ENCODE measurements around the gene LGR6. TPM values are rescaled to one million over a fixed set of nuclear protein-coding genes. Genes with fewer than 3 reads are reported as not detected.
"Not testable (repeated sequence)": the region's sequence is repeated elsewhere in the genome, so short reads cannot be mapped to it uniquely, and the experiment has no call there.

The LGR6 gene, protein sequence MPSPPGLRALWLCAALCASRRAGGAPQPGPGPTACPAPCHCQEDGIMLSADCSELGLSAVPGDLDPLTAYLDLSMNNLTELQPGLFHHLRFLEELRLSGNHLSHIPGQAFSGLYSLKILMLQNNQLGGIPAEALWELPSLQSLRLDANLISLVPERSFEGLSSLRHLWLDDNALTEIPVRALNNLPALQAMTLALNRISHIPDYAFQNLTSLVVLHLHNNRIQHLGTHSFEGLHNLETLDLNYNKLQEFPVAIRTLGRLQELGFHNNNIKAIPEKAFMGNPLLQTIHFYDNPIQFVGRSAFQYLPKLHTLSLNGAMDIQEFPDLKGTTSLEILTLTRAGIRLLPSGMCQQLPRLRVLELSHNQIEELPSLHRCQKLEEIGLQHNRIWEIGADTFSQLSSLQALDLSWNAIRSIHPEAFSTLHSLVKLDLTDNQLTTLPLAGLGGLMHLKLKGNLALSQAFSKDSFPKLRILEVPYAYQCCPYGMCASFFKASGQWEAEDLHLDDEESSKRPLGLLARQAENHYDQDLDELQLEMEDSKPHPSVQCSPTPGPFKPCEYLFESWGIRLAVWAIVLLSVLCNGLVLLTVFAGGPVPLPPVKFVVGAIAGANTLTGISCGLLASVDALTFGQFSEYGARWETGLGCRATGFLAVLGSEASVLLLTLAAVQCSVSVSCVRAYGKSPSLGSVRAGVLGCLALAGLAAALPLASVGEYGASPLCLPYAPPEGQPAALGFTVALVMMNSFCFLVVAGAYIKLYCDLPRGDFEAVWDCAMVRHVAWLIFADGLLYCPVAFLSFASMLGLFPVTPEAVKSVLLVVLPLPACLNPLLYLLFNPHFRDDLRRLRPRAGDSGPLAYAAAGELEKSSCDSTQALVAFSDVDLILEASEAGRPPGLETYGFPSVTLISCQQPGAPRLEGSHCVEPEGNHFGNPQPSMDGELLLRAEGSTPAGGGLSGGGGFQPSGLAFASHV
- total RNA-seq = 0.52 TPM

DNA sequence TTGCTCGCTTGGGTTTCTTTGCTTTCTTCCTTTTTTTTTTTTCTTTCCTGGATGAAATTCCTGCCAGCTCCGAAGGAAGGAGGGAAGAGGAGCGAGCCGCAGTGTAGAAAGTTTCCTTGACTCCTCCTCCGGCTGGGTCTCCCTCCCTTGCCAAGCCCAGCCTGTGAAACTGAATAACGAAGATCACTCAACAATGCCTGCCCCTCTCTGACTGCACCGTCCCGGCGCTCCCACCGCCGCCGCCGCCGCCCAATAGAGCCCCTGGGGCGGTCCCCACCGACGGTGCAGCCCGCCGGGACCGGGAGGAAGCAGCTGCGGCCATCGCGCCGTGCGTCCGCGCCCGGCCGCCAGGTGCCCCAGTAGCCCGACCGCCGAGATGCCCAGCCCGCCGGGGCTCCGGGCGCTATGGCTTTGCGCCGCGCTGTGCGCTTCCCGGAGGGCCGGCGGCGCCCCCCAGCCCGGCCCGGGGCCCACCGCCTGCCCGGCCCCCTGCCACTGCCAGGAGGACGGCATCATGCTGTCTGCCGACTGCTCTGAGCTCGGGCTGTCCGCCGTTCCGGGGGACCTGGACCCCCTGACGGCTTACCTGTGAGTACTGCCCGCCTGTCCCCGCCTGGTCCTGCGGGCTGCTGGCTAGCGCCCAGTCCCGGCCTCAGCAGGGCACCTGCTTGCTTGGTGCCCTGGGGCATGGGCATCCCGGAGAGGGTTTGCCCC, at the start of gene LGR6:
Gene LGR6, plus strand, starts transcription at position 186 of the 714 bp plus-strand sequence. Its CDS starts 191 bp downstream, at position 377.
- no peak within 1 kb of the TSS for H3K27ac ChIP-seq (ENCODE audit: low read depth, low read length)
- no peaks in the 10 kb centered on the region for H3K9me3 ChIP-seq (ENCODE audit: control insufficient read depth in 3 of 3, low read length in 3 of 3)
- H3K4me1 ChIP-seq (ENCODE audit: control insufficient read depth in 3 of 3, insufficient read depth in 3 of 3, low read length in 3 of 3) = peaks cover 3 to 5% (median 5%) of the 10 kb centered on the region in 3 donors
- no peak within 1 kb of the TSS for H3K4me3 ChIP-seq (ENCODE audit: low read length in 3 of 3)
- no peaks in the 10 kb centered on the region for H3K36me3 ChIP-seq (ENCODE audit: control insufficient read depth in 3 of 3, insufficient read depth in 3 of 3, low read length in 3 of 3)
- H3K27me3 ChIP-seq (ENCODE audit: control insufficient read depth in 3 of 3, insufficient read depth in 3 of 3, low read length in 3 of 3) = peaks cover 13 to 29% (median 27%) of the 10 kb centered on the region in 3 donors
- H3K9ac ChIP-seq (ENCODE audit: low read depth in 1 of 3, low read length in 3 of 3) = no peak within 1 kb of the TSS

- Histone ChIP-seq H3K36me3 (ENCODE audit: control insufficient read depth in 3 of 3, insufficient read depth in 3 of 3, low read length in 3 of 3) (peaks cover 0 to 5% (median 0%) of the 10 kb centered on the region in 3 donors), H3K9ac (ENCODE audit: low read depth in 1 of 3, low read length in 3 of 3) (peak within 1 kb of the TSS; percentile 91 to 93 (median 92)), H3K4me3 (ENCODE audit: low read length in 3 of 3) (peak within 1 kb of the TSS; percentile 71 to 90 (median 85)), H3K27me3 (ENCODE audit: control insufficient read depth in 3 of 3, insufficient read depth in 3 of 3, low read length in 3 of 3) (no peaks in the 10 kb centered on the region), H3K27ac (ENCODE audit: low read depth, low read length) (peak within 1 kb of the TSS; percentile 86), H3K4me1 (ENCODE audit: control insufficient read depth in 3 of 3, insufficient read depth in 3 of 3, low read length in 3 of 3) (peaks cover 23 to 27% (median 24%) of the 10 kb centered on the region in 3 donors), H3K9me3 (ENCODE audit: control insufficient read depth in 3 of 3, low read length in 3 of 3) (no peaks in the 10 kb centered on the region)
Measured at GRCh38 chr1:202144402-202145067, 49.1 kb upstream of the LGR6 start, which contains the start of gene ARL8A. ARL8A (minus strand) TSS chr1:202144737; CDS start chr1:202144572, 165 bp downstream.

GRCh38 chr1:202145068-202145743, 48.4 kb upstream of the LGR6 start:
- Histone ChIP-seq H3K27ac (ENCODE audit: low read depth, low read length) (peak overlapping the region; percentile 86), H3K9me3 (ENCODE audit: control insufficient read depth in 3 of 3, low read length in 3 of 3) (no peaks in the 10 kb centered on the region), H3K4me3 (ENCODE audit: low read length in 3 of 3) (peak overlapping the region; percentile 71 to 85 (median 78))

DNA sequence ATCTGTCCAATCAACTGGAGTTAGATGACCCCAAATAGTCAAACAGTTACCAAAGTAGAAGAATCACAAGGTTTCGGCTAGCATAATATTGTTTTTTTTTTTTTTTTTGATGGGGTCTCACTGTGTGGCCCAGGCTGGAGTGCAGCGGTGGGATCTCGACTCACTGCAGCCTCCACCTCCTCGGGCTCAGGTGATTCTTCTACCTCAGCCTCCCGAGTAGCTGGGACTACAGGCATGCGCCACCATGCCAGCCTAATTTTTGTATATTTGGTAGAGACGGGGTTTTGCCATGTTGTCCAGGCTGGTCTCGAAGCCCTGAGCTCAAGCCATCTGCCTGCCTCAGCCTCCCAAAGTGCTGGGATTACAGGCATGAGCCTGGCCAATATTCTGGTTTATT, 47.9 kb upstream of the LGR6 start:
- H3K9me3 ChIP-seq (ENCODE audit: control insufficient read depth in 3 of 3, low read length in 3 of 3); H3K27me3 ChIP-seq (ENCODE audit: control insufficient read depth in 3 of 3, insufficient read depth in 3 of 3, low read length in 3 of 3); H3K36me3 ChIP-seq (ENCODE audit: control insufficient read depth in 3 of 3, insufficient read depth in 3 of 3, low read length in 3 of 3); H3K27ac ChIP-seq (ENCODE audit: low read depth, low read length): not testable (repeated sequence)
- peak overlapping the region in 1 of 3 donors; percentile 78 for H3K4me3 ChIP-seq (ENCODE audit: low read length in 3 of 3)
- H3K9ac ChIP-seq (ENCODE audit: low read depth in 1 of 3, low read length in 3 of 3) = peak overlapping the region in 2 of 3 donors; percentile 76 to 93
- H3K4me1 ChIP-seq (ENCODE audit: control insufficient read depth in 3 of 3, insufficient read depth in 3 of 3, low read length in 3 of 3) = peaks cover 23 to 25% (median 24%) of the 10 kb centered on the region in 3 donors

More at GRCh38 chr1:202145068-202145743, 48.4 kb upstream of the LGR6 start:
- Histone ChIP-seq H3K36me3 (ENCODE audit: control insufficient read depth in 3 of 3, insufficient read depth in 3 of 3, low read length in 3 of 3) (peaks cover 0 to 5% (median 0%) of the 10 kb centered on the region in 3 donors), H3K27me3 (ENCODE audit: control insufficient read depth in 3 of 3, insufficient read depth in 3 of 3, low read length in 3 of 3) (no peaks in the 10 kb centered on the region), H3K9ac (ENCODE audit: low read depth in 1 of 3, low read length in 3 of 3) (peak overlapping the region; percentile 76 to 93 (median 76)), H3K4me1 (ENCODE audit: control insufficient read depth in 3 of 3, insufficient read depth in 3 of 3, low read length in 3 of 3) (peaks cover 23 to 27% (median 24%) of the 10 kb centered on the region in 3 donors)

DNA sequence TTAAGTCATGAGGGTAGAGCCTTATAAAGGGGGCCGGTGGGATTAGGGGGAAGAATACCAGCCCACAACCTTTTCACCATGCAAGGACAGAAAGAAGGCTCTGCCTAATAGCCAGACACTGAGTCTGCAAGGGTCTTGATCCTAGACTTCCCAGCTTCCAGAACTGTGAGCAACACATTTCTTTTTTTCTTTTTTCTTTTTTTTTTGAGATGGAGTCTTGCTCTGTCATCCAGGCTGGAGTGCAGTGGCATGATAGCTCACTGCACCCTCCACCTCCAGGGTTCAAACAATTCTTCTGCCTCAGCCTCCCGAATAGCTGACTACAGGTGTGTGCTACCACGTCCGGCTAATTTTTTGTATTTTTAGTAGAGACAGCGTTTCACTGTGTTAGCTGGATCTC, 47.3 kb upstream of the LGR6 start:
- Histone ChIP-seq H3K4me1 (ENCODE audit: control insufficient read depth in 3 of 3, insufficient read depth in 3 of 3, low read length in 3 of 3) (peaks cover 20 to 21% (median 21%) of the 10 kb centered on the region in 3 donors), H3K36me3 (ENCODE audit: control insufficient read depth in 3 of 3, insufficient read depth in 3 of 3, low read length in 3 of 3) (peaks cover 0 to 3% (median 0%) of the 10 kb centered on the region in 3 donors), H3K27ac (ENCODE audit: low read depth, low read length) (no peak overlapping the region), H3K27me3 (ENCODE audit: control insufficient read depth in 3 of 3, insufficient read depth in 3 of 3, low read length in 3 of 3) (no peaks in the 10 kb centered on the region), H3K4me3 (ENCODE audit: low read length in 3 of 3) (no peak overlapping the region), H3K9me3 (ENCODE audit: control insufficient read depth in 3 of 3, low read length in 3 of 3) (no peaks in the 10 kb centered on the region), H3K9ac (ENCODE audit: low read depth in 1 of 3, low read length in 3 of 3) (no peak overlapping the region)

- H3K27me3 ChIP-seq (ENCODE audit: control insufficient read depth in 3 of 3, insufficient read depth in 3 of 3, low read length in 3 of 3) = no peaks in the 10 kb centered on the region
- H3K36me3 ChIP-seq (ENCODE audit: control insufficient read depth in 3 of 3, insufficient read depth in 3 of 3, low read length in 3 of 3) = peaks cover 0 to 3% (median 0%) of the 10 kb centered on the region in 3 donors
- no peak overlapping the region for H3K27ac ChIP-seq (ENCODE audit: low read depth, low read length)
- H3K4me3 ChIP-seq (ENCODE audit: low read length in 3 of 3) = no peak overlapping the region
- no peaks in the 10 kb centered on the region for H3K9me3 ChIP-seq (ENCODE audit: control insufficient read depth in 3 of 3, low read length in 3 of 3)
- peaks cover 20 to 21% (median 21%) of the 10 kb centered on the region in 3 donors for H3K4me1 ChIP-seq (ENCODE audit: control insufficient read depth in 3 of 3, insufficient read depth in 3 of 3, low read length in 3 of 3)
- no peak overlapping the region for H3K9ac ChIP-seq (ENCODE audit: low read depth in 1 of 3, low read length in 3 of 3)
Measured at GRCh38 chr1:202146993-202147392, 46.6 kb upstream of the LGR6 start.

- Histone ChIP-seq H3K27ac (ENCODE audit: low read depth, low read length) (no peak overlapping the region), H3K4me3 (ENCODE audit: low read length in 3 of 3) (no peak overlapping the region), H3K9ac (ENCODE audit: low read depth in 1 of 3, low read length in 3 of 3) (no peak overlapping the region), H3K9me3 (ENCODE audit: control insufficient read depth in 3 of 3, low read length in 3 of 3) (no peaks in the 10 kb centered on the region), H3K4me1 (ENCODE audit: control insufficient read depth in 3 of 3, insufficient read depth in 3 of 3, low read length in 3 of 3) (peaks cover 9 to 12% (median 12%) of the 10 kb centered on the region in 3 donors), H3K36me3 (ENCODE audit: control insufficient read depth in 3 of 3, insufficient read depth in 3 of 3, low read length in 3 of 3) (no peaks in the 10 kb centered on the region), H3K27me3 (ENCODE audit: control insufficient read depth in 3 of 3, insufficient read depth in 3 of 3, low read length in 3 of 3) (peaks cover 0 to under 1% (median 0%) of the 10 kb centered on the region in 3 donors)
Measured at GRCh38 chr1:202148391-202148790, 45.2 kb upstream of the LGR6 start.

DNA sequence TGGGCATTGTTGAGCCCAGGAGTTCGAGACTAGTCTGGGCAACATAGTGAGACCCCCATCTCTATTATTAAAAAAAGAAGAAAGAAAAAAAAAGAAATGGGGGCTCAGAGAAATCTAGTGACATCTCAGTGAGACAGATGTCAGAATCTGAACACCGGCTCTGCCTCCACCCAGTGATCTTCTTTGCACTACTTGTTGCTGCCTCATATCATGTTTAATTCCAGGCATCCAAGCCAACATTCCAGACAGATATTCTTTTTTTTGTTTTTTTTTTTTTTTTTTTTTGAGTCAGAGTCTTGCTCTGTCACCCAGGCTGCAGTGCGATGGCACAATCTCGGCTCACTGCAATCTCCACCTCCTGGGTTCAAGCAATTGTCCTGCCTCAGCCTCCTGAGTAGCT, 44.0 kb upstream of the LGR6 start:
- Histone ChIP-seq H3K4me1 (ENCODE audit: control insufficient read depth in 3 of 3, insufficient read depth in 3 of 3, low read length in 3 of 3) (peaks cover 6 to 12% (median 10%) of the 10 kb centered on the region in 3 donors), H3K27me3 (ENCODE audit: control insufficient read depth in 3 of 3, insufficient read depth in 3 of 3, low read length in 3 of 3) (peaks cover 0 to 4% (median 0%) of the 10 kb centered on the region in 3 donors), H3K9ac (ENCODE audit: low read depth in 1 of 3, low read length in 3 of 3) (no peak overlapping the region), H3K9me3 (ENCODE audit: control insufficient read depth in 3 of 3, low read length in 3 of 3) (no peaks in the 10 kb centered on the region), H3K4me3 (ENCODE audit: low read length in 3 of 3) (no peak overlapping the region), H3K27ac (ENCODE audit: low read depth, low read length) (no peak overlapping the region), H3K36me3 (ENCODE audit: control insufficient read depth in 3 of 3, insufficient read depth in 3 of 3, low read length in 3 of 3) (no peaks in the 10 kb centered on the region)
